Stimulated activated memory B cell treated with anti-CD40 and anti-IgM and Interleukin-4, amounts not matched to agents 10 μg/mL and 1 μg/mL and 100 μg/mL, for 72 hours (primary cell): ENCODE data around the gene SLC10A1.
A peak's percentile ranks its signal among the peaks of the same experiment; 100 is the strongest.

ENCODE experiments used
- ATAC-seq: fragments of 150-1000 bp; cut with Tn5 transposase; 2 replicates; pipeline ENCODE4 v1.10.0; 2021
- H3K27ac Mint-ChIP-seq: one replicate; pipeline ENCODE4 v1.8.0; 2022; ENCODE audit warnings: mild to moderate bottlenecking, mixed read lengths
- H3K27me3 Mint-ChIP-seq: one replicate; pipeline ENCODE4 v1.8.0; 2022; ENCODE audit warnings: mixed read lengths
- H3K36me3 Mint-ChIP-seq: one replicate; pipeline ENCODE4 v1.8.0; 2022; ENCODE audit warnings: mixed read lengths
- H3K4me1 Mint-ChIP-seq: one replicate; pipeline ENCODE4 v1.8.0; 2022; ENCODE audit warnings: mixed read lengths
- H3K4me3 Mint-ChIP-seq: one replicate; pipeline ENCODE4 v1.8.0; 2022; ENCODE audit warnings: mild to moderate bottlenecking, moderate library complexity, mixed read lengths
- H3K9me3 Mint-ChIP-seq: one replicate; pipeline ENCODE4 v1.8.0; 2022; ENCODE audit warnings: mixed read lengths

SLC10A1 gene

GRCh38 chr14:69727860-69728259, 69.2 kb downstream of the SLC10A1 start:
- ATAC-seq = no peak
- no peak overlapping the region for H3K4me3 Mint-ChIP-seq
- H3K4me1 Mint-ChIP-seq = peaks cover 11% of the 10 kb centered on the region
- peak overlapping the region; percentile 74 for H3K27ac Mint-ChIP-seq
- H3K27me3 Mint-ChIP-seq = no peaks in the 10 kb centered on the region
- no peaks in the 10 kb centered on the region for H3K36me3 Mint-ChIP-seq
- H3K9me3 Mint-ChIP-seq = no peaks in the 10 kb centered on the region

DNA sequence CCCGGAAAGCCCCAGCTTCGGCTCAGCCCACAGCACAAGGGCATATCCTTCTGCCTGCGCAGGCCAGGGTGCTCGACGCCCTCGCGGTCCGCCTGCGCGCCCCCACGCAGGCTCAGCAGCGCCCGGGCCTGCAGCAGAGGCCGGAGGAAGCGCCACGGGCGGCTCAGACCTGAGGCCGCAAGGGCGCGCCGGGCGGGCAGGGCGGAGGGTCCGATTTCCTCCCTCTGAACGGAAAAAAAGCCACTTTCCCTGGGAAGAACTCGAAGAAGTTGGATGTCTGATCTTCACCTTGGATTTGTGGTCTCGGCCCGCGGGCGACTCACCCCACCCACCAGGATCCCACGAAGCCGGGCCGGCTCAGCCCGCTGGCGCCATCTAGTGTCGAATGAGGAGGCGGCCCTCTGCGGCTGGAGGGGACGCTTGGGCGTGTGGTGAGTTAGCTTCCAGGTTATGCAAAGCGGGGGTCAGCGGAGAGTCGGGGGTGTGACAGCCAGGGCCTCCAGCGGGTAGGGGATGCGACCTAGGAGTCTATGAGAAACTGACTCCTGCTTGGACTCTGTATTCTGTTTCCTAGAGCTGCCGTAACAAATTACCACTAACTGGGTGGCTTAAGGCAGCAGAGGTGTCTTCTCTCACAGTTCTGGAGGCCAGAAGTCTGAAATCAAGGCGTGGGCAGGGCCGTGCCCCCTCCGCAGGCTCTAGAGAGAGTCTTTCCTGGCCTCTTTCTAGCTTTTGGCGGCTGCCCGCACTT, 70.1 kb downstream of the SLC10A1 start:
- Mint-ChIP-seq H3K36me3 (no peaks in the 10 kb centered on the region), H3K4me1 (peaks cover 11% of the 10 kb centered on the region), H3K27ac (peak overlapping the region; percentile 74), H3K9me3 (no peaks in the 10 kb centered on the region), H3K27me3 (no peaks in the 10 kb centered on the region), H3K4me3 (peak overlapping the region; percentile 57)
- ATAC-seq = peak; percentile 95
